ENCODE measurements around the gene MMP27. TPM values are rescaled to one million over a fixed set of nuclear protein-coding genes. Genes with fewer than 3 reads are reported as not detected.

Gene MMP27
- polyA plus RNA-seq, 1 of the 3 experiments (the other 2 are of a cell fraction) = not detected

GRCh38 chr11:102683277-102683676 is 22.3 kb downstream of the MMP27 start:
- no peaks in the 10 kb centered on the region for H3K36me3 ChIP-seq (replicated peaks in 1 of 2; ENCODE audit: control insufficient read depth in 1 of 2, insufficient read depth in 2 of 2, low read length in 1 of 2)
- TF ChIP-seq CTCF (IDR thresholded peaks at IDR 0.05) (peak; percentile 25; the same call in 1 of the 2 replicates), ELF1 (IDR thresholded peaks at IDR 0.05) (no peak)
- H3K4me2 ChIP-seq = no peak overlapping the region
- no peak overlapping the region for H2AFZ ChIP-seq (ENCODE audit: low read depth)
- no peak overlapping the region for H3K9ac ChIP-seq
- H4K20me1 ChIP-seq (ENCODE audit: insufficient read depth) = no peaks in the 10 kb centered on the region
- no peaks in the 10 kb centered on the region for H3K4me1 ChIP-seq (ENCODE audit: control insufficient read depth in 1 of 2, insufficient read depth in 2 of 2, low read depth in 1 of 2, low read length in 1 of 2)
- H3F3A ChIP-seq (replicated peaks; ENCODE audit: insufficient read depth) = peaks cover 4% of the 10 kb centered on the region
- WGBS (ENCODE audit: low lambda C conversion rate) = 13% methylated on average over 4 of the region's 4 CpGs
- H3K4me3 ChIP-seq (ENCODE audit: low read depth in 2 of 2, low read length in 1 of 2) = no peak overlapping the region
- H3K79me2 ChIP-seq (ENCODE audit: insufficient read depth) = no peaks in the 10 kb centered on the region
- CTCF ChIA-PET = no interaction called here
- no peak for DNase-seq
- no peaks in the 10 kb centered on the region for H3K9me3 ChIP-seq
- no peak overlapping the region for H3K27ac ChIP-seq (ENCODE audit: low read depth in 2 of 2, low read length in 1 of 2)
- peaks cover 4% of the 10 kb centered on the region for H3K27me3 ChIP-seq (ENCODE audit: insufficient read depth)
- POLR2A ChIA-PET = no interaction called here
- no peaks in the 10 kb centered on the region for H3K9me2 ChIP-seq

GRCh38 chr11:102680945-102681344 is 24.6 kb downstream of the MMP27 start:
- Histone ChIP-seq H3K9me3 (no peaks in the 10 kb centered on the region), H3K9ac (no peak overlapping the region), H4K20me1 (ENCODE audit: insufficient read depth) (no peaks in the 10 kb centered on the region), H3K79me2 (ENCODE audit: insufficient read depth) (no peaks in the 10 kb centered on the region), H3K27ac (ENCODE audit: low read depth in 2 of 2, low read length in 1 of 2) (no peak overlapping the region), H3K4me2 (no peak overlapping the region), H3K4me3 (ENCODE audit: low read depth in 2 of 2, low read length in 1 of 2) (no peak overlapping the region), H2AFZ (ENCODE audit: low read depth) (no peak overlapping the region), H3K36me3 (replicated peaks in 1 of 2; ENCODE audit: control insufficient read depth in 1 of 2, insufficient read depth in 2 of 2, low read length in 1 of 2) (no peaks in the 10 kb centered on the region), H3F3A (replicated peaks; ENCODE audit: insufficient read depth) (peaks cover 4% of the 10 kb centered on the region), H3K9me2 (no peaks in the 10 kb centered on the region), H3K27me3 (ENCODE audit: insufficient read depth) (peaks cover 4% of the 10 kb centered on the region), H3K4me1 (ENCODE audit: control insufficient read depth in 1 of 2, insufficient read depth in 2 of 2, low read depth in 1 of 2, low read length in 1 of 2) (no peaks in the 10 kb centered on the region)
- 14% methylated on average over 1 of the region's 1 CpG for WGBS (ENCODE audit: low lambda C conversion rate)
- TF ChIP-seq FOSL2 (IDR thresholded peaks at IDR 0.05; ENCODE audit: borderline replicate concordance, low read depth) (no peak), GABPA (IDR thresholded peaks at IDR 0.05; ENCODE audit: low read depth) (no peak), JUND (IDR thresholded peaks at IDR 0.05) (no peak), ELF1 (IDR thresholded peaks at IDR 0.05) (no peak)
- DNase-seq = no peak
- CTCF ChIA-PET = interaction anchor here (4.3 kb wide), 1 partner anchor 15 kb away, joined by 19 read pairs; no protein-coding TSS in a partner anchor
- POLR2A ChIA-PET = no interaction called here

GRCh38 chr11:102678022-102678421 is 27.5 kb downstream of the MMP27 start:
- Histone ChIP-seq H4K20me1 (ENCODE audit: insufficient read depth) (no peaks in the 10 kb centered on the region), H3K4me2 (no peak overlapping the region), H3K9me3 (peaks cover 7% of the 10 kb centered on the region; the same call in 1 of the 2 replicates), H3K27ac (ENCODE audit: low read depth in 2 of 2, low read length in 1 of 2) (no peak overlapping the region), H3K27me3 (ENCODE audit: insufficient read depth) (peaks cover 4% of the 10 kb centered on the region), H3K4me3 (ENCODE audit: low read depth in 2 of 2, low read length in 1 of 2) (no peak overlapping the region), H3K9me2 (no peaks in the 10 kb centered on the region), H3K4me1 (ENCODE audit: control insufficient read depth in 1 of 2, insufficient read depth in 2 of 2, low read depth in 1 of 2, low read length in 1 of 2) (no peaks in the 10 kb centered on the region), H3K9ac (no peak overlapping the region), H3K36me3 (replicated peaks in 1 of 2; ENCODE audit: control insufficient read depth in 1 of 2, insufficient read depth in 2 of 2, low read length in 1 of 2) (no peaks in the 10 kb centered on the region), H3F3A (replicated peaks; ENCODE audit: insufficient read depth) (peaks cover 4% of the 10 kb centered on the region), H2AFZ (ENCODE audit: low read depth) (no peak overlapping the region), H3K79me2 (ENCODE audit: insufficient read depth) (no peaks in the 10 kb centered on the region)
- 13% methylated on average over 2 of the region's 2 CpGs for WGBS (ENCODE audit: low lambda C conversion rate)
- ChIA-PET POLR2A (no interaction called here), CTCF (interaction anchor here (1.4 to 5.3 kb wide), 2 partner anchors 12 to 57 kb away, joined by 3 to 24 read pairs; no protein-coding TSS in a partner anchor)
- no peak for DNase-seq
- TF ChIP-seq FOXJ3 (CRISPR knock-in tag; IDR thresholded peaks at IDR 0.05) (no peak), SMC3 (IDR thresholded peaks at IDR 0.05; ENCODE audit: low read depth, low read length) (no peak), MEF2A (IDR thresholded peaks at IDR 0.05; ENCODE audit: borderline replicate concordance, low read depth) (no peak), TAF1 (IDR thresholded peaks at IDR 0.05; ENCODE audit: borderline replicate concordance, low read depth, low read length) (no peak), RFX5 (IDR thresholded peaks at IDR 0.05; ENCODE audit: low read length) (no peak), CTCF (IDR thresholded peaks at IDR 0.05) (no peak), POLR2AphosphoS5 (IDR thresholded peaks at IDR 0.05; ENCODE audit: low read depth, low read length) (no peak), RAD21 (IDR thresholded peaks at IDR 0.05; ENCODE audit: low read length) (no peak), RCOR1 (IDR thresholded peaks at IDR 0.05; ENCODE audit: low read length) (no peak)

All from SK-N-SH (cell line).